Measurements from ENCODE around the gene ZNF778. TPM values are rescaled to one million over a fixed set of nuclear protein-coding genes. Genes with fewer than 3 reads are reported as not detected.
"Not testable (repeated sequence)": the region's sequence is repeated elsewhere in the genome, so short reads cannot be mapped to it uniquely, and the experiment has no call there.

The ZNF778 gene
- total RNA-seq, 4 donors from 2014 or later = 5.7 to 22.8 (median 13.4) TPM

DNA sequence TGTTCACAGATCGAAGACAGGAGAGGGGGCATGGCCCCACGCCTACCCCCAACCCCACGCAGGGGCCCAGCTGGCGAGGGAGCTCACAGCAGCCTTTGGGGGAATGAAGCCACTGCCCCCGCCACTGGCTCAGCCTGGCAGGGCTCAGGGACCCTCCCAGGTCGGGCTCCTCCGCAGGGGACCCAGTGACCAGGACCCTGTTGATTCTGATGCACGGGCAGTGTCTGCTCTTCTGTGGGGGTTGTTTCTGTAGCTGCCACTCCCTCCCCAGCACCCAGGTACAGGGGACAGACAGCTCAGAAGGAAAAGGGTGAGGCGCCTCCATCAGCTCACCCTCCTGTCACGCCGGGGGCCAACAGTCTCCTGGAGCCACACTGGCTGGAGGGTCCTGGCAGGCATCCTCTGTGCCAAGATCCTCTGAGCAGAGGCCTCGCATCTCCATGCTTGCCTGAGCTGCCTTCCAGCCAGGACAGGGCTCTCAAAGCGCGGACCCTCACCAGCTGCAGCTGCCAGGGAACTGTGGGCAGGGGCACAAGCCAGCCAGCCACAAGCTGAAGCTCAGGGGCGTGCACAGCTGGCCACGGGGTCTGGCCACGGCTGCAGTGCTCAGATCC, 49.1 kb downstream of the ZNF778 start:
- no peak for DNase-seq (ENCODE audit: low spot score)
- TF ChIP-seq, protein P1, sequence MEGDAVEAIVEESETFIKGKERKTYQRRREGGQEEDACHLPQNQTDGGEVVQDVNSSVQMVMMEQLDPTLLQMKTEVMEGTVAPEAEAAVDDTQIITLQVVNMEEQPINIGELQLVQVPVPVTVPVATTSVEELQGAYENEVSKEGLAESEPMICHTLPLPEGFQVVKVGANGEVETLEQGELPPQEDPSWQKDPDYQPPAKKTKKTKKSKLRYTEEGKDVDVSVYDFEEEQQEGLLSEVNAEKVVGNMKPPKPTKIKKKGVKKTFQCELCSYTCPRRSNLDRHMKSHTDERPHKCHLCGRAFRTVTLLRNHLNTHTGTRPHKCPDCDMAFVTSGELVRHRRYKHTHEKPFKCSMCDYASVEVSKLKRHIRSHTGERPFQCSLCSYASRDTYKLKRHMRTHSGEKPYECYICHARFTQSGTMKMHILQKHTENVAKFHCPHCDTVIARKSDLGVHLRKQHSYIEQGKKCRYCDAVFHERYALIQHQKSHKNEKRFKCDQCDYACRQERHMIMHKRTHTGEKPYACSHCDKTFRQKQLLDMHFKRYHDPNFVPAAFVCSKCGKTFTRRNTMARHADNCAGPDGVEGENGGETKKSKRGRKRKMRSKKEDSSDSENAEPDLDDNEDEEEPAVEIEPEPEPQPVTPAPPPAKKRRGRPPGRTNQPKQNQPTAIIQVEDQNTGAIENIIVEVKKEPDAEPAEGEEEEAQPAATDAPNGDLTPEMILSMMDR (IDR thresholded peaks at IDR 0.05) = no peak
- ATAC-seq (ENCODE audit: low FRiP score) = no peak

DNA sequence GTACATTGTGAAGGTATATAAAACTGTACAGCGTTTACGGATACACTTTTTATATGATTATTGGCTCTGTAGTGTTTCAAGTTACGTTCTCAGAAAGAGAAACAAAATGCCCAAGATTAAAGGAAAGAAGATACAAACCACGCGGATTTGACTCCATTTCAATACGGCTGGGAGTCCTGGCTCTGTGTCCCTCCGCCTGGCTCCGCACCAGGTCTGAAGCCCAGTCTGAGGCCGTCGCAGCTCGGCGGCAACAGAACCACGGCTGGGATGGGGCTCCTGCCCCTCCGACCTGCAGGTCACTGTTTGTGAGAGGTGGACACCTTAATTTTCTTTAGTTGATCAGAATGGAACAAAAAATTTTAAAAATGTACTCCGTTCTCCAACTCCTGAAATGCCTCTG, 50.2 kb downstream of the ZNF778 start:
- ATAC-seq (ENCODE audit: low FRiP score); DNase-seq (ENCODE audit: low spot score): not testable (repeated sequence)

DNA sequence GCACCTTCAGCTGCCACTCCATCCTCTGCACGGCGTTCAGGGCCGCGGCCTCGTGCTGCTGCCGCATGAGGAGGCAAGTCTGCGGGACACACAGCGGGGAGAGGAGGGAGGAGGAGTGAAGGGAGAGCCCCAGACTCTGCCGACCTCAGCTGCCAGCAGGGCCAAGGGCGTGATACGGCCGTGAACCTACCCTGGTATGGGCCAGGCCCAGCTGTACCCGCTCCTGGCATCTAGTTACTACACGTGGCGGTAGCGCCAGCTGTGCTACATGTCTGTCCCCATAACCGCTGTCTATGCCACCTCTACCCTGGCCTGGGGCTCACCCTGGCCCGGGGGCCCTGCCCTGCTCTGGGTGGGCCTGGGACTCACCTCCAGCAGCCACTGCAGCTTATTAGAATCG, 51.1 kb downstream of the ZNF778 start:
- TF ChIP-seq, protein P1 (IDR thresholded peaks at IDR 0.05) = no peak
- ATAC-seq (ENCODE audit: low FRiP score) (no peak), DNase-seq (ENCODE audit: low spot score) (no peak)

GRCh38 chr16:89268987-89269735, 51.7 kb downstream of the ZNF778 start:
- TF ChIP-seq, protein P1 (IDR thresholded peaks at IDR 0.05) = no peak
- DNase-seq (ENCODE audit: low spot score) = no peak
- ATAC-seq (ENCODE audit: low FRiP score) = peak; percentile 49

- ATAC-seq (ENCODE audit: low FRiP score) (no peak), DNase-seq (ENCODE audit: low spot score) (no peak)
- TF ChIP-seq, protein P1 (IDR thresholded peaks at IDR 0.05) = no peak
These were observed 52.5 kb downstream of the ZNF778 start for GRCh38 chr16:89269805-89270665.

DNA sequence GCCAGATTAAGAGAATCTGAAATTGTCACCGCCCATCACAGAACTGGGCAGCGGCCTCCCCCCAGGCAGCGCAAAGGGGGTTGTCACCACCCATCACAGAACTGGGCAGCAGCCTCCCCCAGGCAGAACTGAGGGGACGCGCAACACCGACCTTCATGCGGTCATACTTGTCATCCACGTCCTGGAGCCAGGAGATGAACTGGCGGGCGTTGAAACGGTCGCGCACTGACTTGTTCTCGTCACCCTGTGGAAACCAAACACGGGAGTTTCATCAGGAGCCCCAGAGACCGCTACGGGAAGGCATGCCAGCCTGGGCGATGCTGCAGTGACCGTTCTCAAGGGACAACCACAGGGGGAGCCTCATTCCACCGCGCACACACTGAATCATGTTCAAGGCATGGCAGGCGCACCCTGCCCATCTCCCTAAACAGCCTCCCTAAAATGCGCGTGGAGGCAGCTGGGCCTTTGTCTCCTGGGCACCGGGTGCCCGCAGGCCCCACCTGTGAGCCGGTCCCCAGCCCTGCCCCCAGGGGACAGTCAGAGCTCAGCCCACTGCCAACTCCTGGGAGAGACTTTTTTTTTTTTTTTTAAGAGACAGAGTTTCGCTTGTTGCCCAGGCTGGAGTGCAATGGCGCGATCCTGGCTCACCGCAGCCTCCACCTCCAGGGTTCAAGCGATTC, 53.3 kb downstream of the ZNF778 start:
- DNase-seq (ENCODE audit: low spot score) (no peak), ATAC-seq (ENCODE audit: low FRiP score) (no peak)
- TF ChIP-seq, protein P1 (IDR thresholded peaks at IDR 0.05) = no peak

DNA sequence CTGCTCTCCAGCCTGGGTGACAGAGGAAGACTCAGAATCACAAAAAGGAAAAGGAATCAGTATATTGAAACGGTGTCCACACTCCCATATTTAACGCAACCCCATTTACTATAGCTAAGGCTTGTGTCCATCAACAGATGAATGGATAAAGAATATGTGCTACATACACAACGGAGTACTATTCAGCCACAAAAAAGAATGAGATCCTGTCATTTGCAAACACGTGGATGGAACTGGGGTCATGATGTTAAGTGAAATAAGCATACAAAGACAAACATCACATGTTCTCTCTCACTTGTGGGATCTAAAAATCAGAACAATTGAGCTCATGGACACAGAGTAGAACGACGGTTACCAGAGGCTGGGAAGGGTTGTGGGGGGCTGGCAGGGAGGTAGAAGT, 55.1 kb downstream of the ZNF778 start:
- no peak for DNase-seq (ENCODE audit: low spot score)
- no peak for ATAC-seq (ENCODE audit: low FRiP score)
- TF ChIP-seq, protein P1 (IDR thresholded peaks at IDR 0.05) = no peak

Data from omental fat pad (tissue), 4 donors.